GM12878 (cell line): ENCODE results near the gene ACHE. TPM values are rescaled to one million over a fixed set of nuclear protein-coding genes. Genes with fewer than 3 reads are reported as not detected.
"Not testable (repeated sequence)": the region's sequence is repeated elsewhere in the genome, so short reads cannot be mapped to it uniquely, and the experiment has no call there.

Experiments used
- ATAC-seq: fragments of 200-7000 bp; cut with Tn5 transposase; 3 replicates; pipeline ENCODE4 v1.9.1; 2020; ENCODE audit warnings: mild to moderate bottlenecking, moderate library complexity
- BruUV-seq: library from RNA; stranded (reverse); fragments of 400-500 nt; replicated peaks from 2 replicates; lab custom pipeline; 2021; lab: Mats Ljungman, UMichigan
- CTCF ChIA-PET: fragments of 300-600 bp; sonication (Branson Sonifier 250); formaldehyde crosslinking; extraction: SDS; loops from one replicate; lab custom pipeline; 2021; ENCODE audit warnings: inconsistent platforms; lab: Yijun Ruan, JAX
- POLR2A ChIA-PET: fragments of 350-600 bp; formaldehyde crosslinking; extraction: SDS; loops from one replicate; lab custom pipeline; 2021; ENCODE audit warnings: inconsistent platforms; lab: Charles Lee
- RAD21 ChIA-PET: fragments of 300-600 bp; sonication (Branson Sonifier 250); formaldehyde crosslinking; loops from one replicate; lab custom pipeline; 2023; ENCODE audit warnings: antibody characterized with exemption; ENCODE audit not compliant: unreplicated experiment; lab: Charles Lee
- SMC1A ChIA-PET: fragments of 300-600 bp; sonication (Branson Sonifier 250); formaldehyde crosslinking; loops from one replicate; lab custom pipeline; 2023; ENCODE audit not compliant: unreplicated experiment, uncharacterized antibody; lab: Charles Lee
- DNase-seq: peaks from one replicate; pipeline ENCODE4 v3.0.0-alpha.2; 2011; ENCODE audit warnings: low read depth, low spot score
- FAIRE-seq: peaks from 3 replicates; lab custom pipeline; 2011; peaks lifted over from hg19 to GRCh38; lab: Jason Lieb, UNC
- H2AFZ ChIP-seq: 2 replicates; pipeline ENCODE4 v1.6.0; 2011; ENCODE audit warnings: low read depth, low read length, control low read depth; ENCODE audit not compliant: control insufficient read depth
- H3K27ac ChIP-seq: 2 replicates; pipeline ENCODE4 v1.5.1; 2011; ENCODE audit warnings: control low read depth; ENCODE audit not compliant: control insufficient read depth, insufficient read depth
- H3K27me3 ChIP-seq, 2 experiments: replicated peaks in 1 of 2; 2 replicates each; pipeline versions ENCODE4 v1.6.0 to v1.6.1; 2011; ENCODE audit warnings: low read length in 1 of 2; ENCODE audit not compliant: control insufficient read depth in 2 of 2, insufficient read depth in 2 of 2
- H3K36me3 ChIP-seq, 2 experiments: 2 replicates each; pipeline ENCODE4 v1.5.1; 2011; ENCODE audit warnings: low read length in 1 of 2; ENCODE audit not compliant: control insufficient read depth in 2 of 2, insufficient read depth in 2 of 2
- H3K4me1 ChIP-seq: 2 replicates; pipeline ENCODE4 v1.6.1; 2011; ENCODE audit warnings: mild to moderate bottlenecking, low read length, moderate library complexity, mixed read lengths; ENCODE audit not compliant: control insufficient read depth, insufficient read depth
- H3K4me2 ChIP-seq: 2 replicates; pipeline ENCODE4 v1.6.0; 2011; ENCODE audit warnings: control low read depth; ENCODE audit not compliant: control insufficient read depth, insufficient read depth
- H3K4me3 ChIP-seq: fragments of 200-600 bp; sonication (generic); 2 replicates; pipeline ENCODE4 v1.5.1; 2016
- H3K79me2 ChIP-seq: 2 replicates; pipeline ENCODE4 v1.6.0; 2011; ENCODE audit warnings: low read length; ENCODE audit not compliant: control insufficient read depth, insufficient read depth
- H3K9ac ChIP-seq: 2 replicates; pipeline ENCODE4 v1.8.0; 2011; ENCODE audit warnings: low read length, control low read depth, mixed read lengths; ENCODE audit not compliant: control insufficient read depth, insufficient read depth
- H3K9me3 ChIP-seq: replicated peaks from 3 replicates; pipeline ENCODE4 v1.5.1; 2011; ENCODE audit warnings: mild to moderate bottlenecking, low read length; ENCODE audit not compliant: control insufficient read depth, insufficient read depth
- H4K20me1 ChIP-seq: 2 replicates; pipeline ENCODE4 v1.6.0; 2011; ENCODE audit not compliant: control insufficient read depth, insufficient read depth
- WGBS: methylation state at CpG from one replicate; pipeline ENCODE4 v1.1.6; 2016; ENCODE audit warnings: low lambda C conversion rate; ENCODE audit not compliant: insufficient replicate concordance, insufficient coverage; ENCODE audit errors: missing lambda C conversion rate; 5-methylcytosine and 5-hydroxymethylcytosine counted together
- in situ Hi-C: fragments of 300-500 bp; cut with MboI; formaldehyde crosslinking; loops from 9 replicates; pipeline ENCODE4 v1.14.3; 2018; ENCODE audit warnings: mixed read lengths
- intact Hi-C: fragments of 100-400 bp; cut with micrococcal nuclease; formaldehyde crosslinking; loops from one replicate; pipeline ENCODE4 v1.14.2; 2022; ENCODE audit not compliant: unreplicated experiment
- polyA plus RNA-seq, 11 experiments: library from polyadenylated mRNA; depleted of rRNA in 4 of 11; unstranded in 6 of 11; stranded (reverse) in 5 of 11; fragments of >200 nt; fragmentation: Nextera tagmentation in 4 of 11; fragmentation: Illumina TruSeq in 1 of 11; extraction: Ambion mirVana in 4 of 11; extraction: Trizol in 1 of 11; gene quantifications; 1 replicate in 1 of 11; 2 replicates in 10 of 11; pipeline versions ENCODE4 v1.2.1 to v1.2.3, GENCODE V29; 2011 to 2016; ENCODE audit warnings: inconsistent platforms in 2 of 11, missing spikeins in 2 of 11, low read depth in 1 of 11
- total RNA-seq, 4 experiments: library from RNA; depleted of rRNA in 3 of 4; stranded (reverse); fragments of >200 nt in 3 of 4; fragmentation: Illumina TruSeq in 1 of 4; extraction: Trizol in 1 of 4; gene quantifications; 2 replicates each; pipeline versions ENCODE4 v1.2.1 to v1.2.3, GENCODE V29; 2013 to 2021

Gene ACHE
- total and polyA plus RNA-seq, 10 of the 15 experiments (the other 5 are each of a cell fraction or from before 2014, with no cell fraction given) = 0.07 to 5.1 (median 2.3) TPM; not detected in 1

- FAIRE-seq, H3K9me3 ChIP-seq, H3K4me3 ChIP-seq, H3K79me2 ChIP-seq, H3K27ac ChIP-seq, H3K27me3 ChIP-seq, H3K9ac ChIP-seq, BruUV-seq, H3K36me3 ChIP-seq, H3K4me2 ChIP-seq, H2AFZ ChIP-seq, RAD21 ChIA-PET, DNase-seq, intact Hi-C loops, H3K4me1 ChIP-seq, H4K20me1 ChIP-seq, ATAC-seq, in situ Hi-C loops: not testable (repeated sequence)
- SMC1A ChIA-PET = interaction anchor here (0.9 kb wide), 1 partner anchor 10 kb away, joined by 4 read pairs; no protein-coding TSS in a partner anchor
- WGBS = 28% methylated on average over 9 of the region's 9 CpGs
- POLR2A ChIA-PET = interaction anchor here (0.6 kb wide), 1 partner anchor 57 kb away, joined by 3 read pairs; no protein-coding TSS in a partner anchor
- CTCF ChIA-PET = interaction anchor here (0.7 kb wide), 1 partner anchor 9 kb away, joined by 3 read pairs; no protein-coding TSS in a partner anchor
Measured at GRCh38 chr7:100919779-100920437, 24.2 kb upstream of the ACHE start.

DNA sequence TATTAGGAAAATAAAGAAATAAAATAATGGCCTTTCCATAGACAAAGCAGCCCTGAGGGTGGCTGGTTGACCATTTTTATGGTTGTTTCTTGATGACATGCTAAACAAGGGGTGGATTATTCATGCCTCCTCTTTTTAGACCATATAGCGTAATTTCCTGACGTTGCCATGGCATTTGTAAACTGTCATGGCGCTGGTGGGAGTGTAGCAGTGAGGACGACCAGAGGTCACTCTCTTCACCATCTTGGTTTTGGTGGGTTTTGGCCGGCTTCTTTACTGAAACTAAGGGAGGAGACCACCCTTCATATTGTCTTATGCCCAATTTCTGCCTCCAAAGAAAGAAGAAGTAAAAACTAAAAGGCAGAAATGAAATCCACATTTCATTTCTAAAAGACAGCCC, 23.6 kb upstream of the ACHE start:
- H3K9me3 ChIP-seq, ATAC-seq, CTCF ChIA-PET, RAD21 ChIA-PET, H3K27me3 ChIP-seq, H4K20me1 ChIP-seq, intact Hi-C loops, in situ Hi-C loops, H3K27ac ChIP-seq, H3K79me2 ChIP-seq, H3K9ac ChIP-seq, H3K4me1 ChIP-seq, H3K4me2 ChIP-seq, FAIRE-seq, H2AFZ ChIP-seq, H3K36me3 ChIP-seq, H3K4me3 ChIP-seq, BruUV-seq, DNase-seq: not testable (repeated sequence)
- WGBS = 42% methylated on average over 5 of the region's 5 CpGs
- SMC1A ChIA-PET = interaction anchor here (0.9 kb wide), 1 partner anchor 9 kb away, joined by 4 read pairs; no protein-coding TSS in a partner anchor
- POLR2A ChIA-PET = interaction anchor here (0.6 kb wide), 1 partner anchor 58 kb away, joined by 3 read pairs; no protein-coding TSS in a partner anchor
